Heart left ventricle (tissue), 16 donors: ENCODE data around the gene PRR16. TPM values are rescaled to one million over a fixed set of nuclear protein-coding genes. Genes with fewer than 3 reads are reported as not detected.

ENCODE experiments used
- ATAC-seq, 4 donors: fragments of 200-7000 bp; cut with Tn5 transposase; one replicate each; pipeline ENCODE4 v1.9.1; 2020 to 2022; ENCODE audit warnings: moderate library complexity in 4 of 4, mild to moderate bottlenecking in 3 of 4, moderate number of reproducible peaks in 1 of 4
- DNase-seq, 5 donors: peaks; one replicate each; pipeline ENCODE4 v3.0.0-alpha.2; 2020
- H3K27ac ChIP-seq, 12 donors: fragments of 200-600 bp; sonication (generic) in 4 of 12; one replicate each; pipeline versions ENCODE4 v1.5.0 to v1.8.0; 2016 to 2022; ENCODE audit warnings: mild to moderate bottlenecking in 2 of 12
- H3K27me3 ChIP-seq, 9 donors: fragments of 200-600 bp; sonication (generic) in 2 of 9; one replicate each; pipeline versions ENCODE4 v1.5.1 to v1.8.0; 2016 to 2022; ENCODE audit warnings: mild to moderate bottlenecking in 3 of 9
- H3K36me3 ChIP-seq, 9 donors: fragments of 200-600 bp; sonication (generic) in 2 of 9; one replicate each; pipeline versions ENCODE4 v1.5.0 to v1.8.0; 2018 to 2022; ENCODE audit warnings: mild to moderate bottlenecking in 2 of 9
- H3K4me1 ChIP-seq, 12 donors: fragments of 200-600 bp; sonication (generic) in 4 of 12; one replicate each; pipeline versions ENCODE4 v1.5.0 to v1.8.0; 2016 to 2022; ENCODE audit warnings: mild to moderate bottlenecking in 3 of 12
- H3K4me3 ChIP-seq, 12 donors: fragments of 200-600 bp; sonication (generic) in 4 of 12; one replicate each; pipeline versions ENCODE4 v1.5.0 to v1.8.0; 2017 to 2022; ENCODE audit warnings: mild to moderate bottlenecking in 9 of 12, moderate library complexity in 4 of 12
- H3K9me3 ChIP-seq, 12 donors: fragments of 200-600 bp; sonication (generic) in 4 of 12; one replicate each; pipeline versions ENCODE4 v1.5.0 to v1.8.0; 2016 to 2022; ENCODE audit warnings: mild to moderate bottlenecking in 1 of 12
- CTCF ChIP-seq, 12 donors: fragments of 200-600 bp; sonication (generic) in 4 of 12; IDR thresholded peaks; one replicate each; pipeline versions ENCODE4 v1.5.0 to v1.8.0; 2018 to 2022; ENCODE audit warnings: antibody characterized with exemption in 12 of 12, mild to moderate bottlenecking in 5 of 12
- POLR2A ChIP-seq, 2 donors: fragments of 450-650 bp; IDR thresholded peaks; one replicate each; pipeline ENCODE4 v1.6.1; 2017; ENCODE audit warnings: antibody characterized with exemption in 2 of 2, mild to moderate bottlenecking in 2 of 2, moderate library complexity in 2 of 2
- WGBS, 4 donors: extraction: QIAGEN DNeasy Blood & Tissue Kit in 2 of 4; methylation state at CpG; one replicate each; pipeline versions ENCODE4 v1.1.5 to v1.1.7; 2013 to 2018; 5-methylcytosine and 5-hydroxymethylcytosine counted together
- intact Hi-C, 10 donors: fragments of 100-400 bp; cut with DNase I; formaldehyde crosslinking; loops; one replicate each; pipeline versions ENCODE4 v1.11.1 to v1.14.2; 2022
- polyA plus RNA-seq, 2 donors: library from polyadenylated mRNA; stranded (reverse); fragments of 200-250 nt; gene quantifications; one replicate each; pipeline ENCODE4 v1.2.3, GENCODE V29; 2013
- total RNA-seq, 9 donors: library from RNA; depleted of rRNA in 2 of 9; stranded (reverse); fragments of >200 nt in 2 of 9; fragmentation: NEBNext Ultra II Directional in 3 of 9; extraction: Animal tissue kit (Norgen Biotek cat#: 25700) in 3 of 9; gene quantifications; one replicate each; pipeline versions ENCODE4 v1.1.0 to v1.2.4, GENCODE V29; 2016 to 2023
- donor health status: ischemic (EF 13 %, LVEDD 7.1; RV severe dilation, severe dysfunction).
- donor health status: healthy with polysubstance abuse.
- donor health status: DM: no; HTN: yes; CAD: no.
- donor health status: DM: no; HTN: no; CAD: no.
- donor health status: ischemic (EF 25% LVEDD 6.9; RV normal size, moderate dysfunction).
- donor health status: ischemic (EF 25% LVEDD 5.7; RV mildly dilated, moderate dysfunction).
- donor health status: healthy.
- donor health status: DM: yes; HTN: yes; CAD: no.
- donor health status: ischemic (EF 35%, LVEDD 5.7; RV mildly dilated, moderate dysfunction).
- donor health status: nonischemic (EF 11% LVEDD 7.7; RV severe dilation, severe dysfunction).
- donor health status: DM: yes; HTN: yes; CAD: no.
- donor health status: PGD.
- donor health status: ischemic (EF 29% LVEDD 5.4; RV normal size, mild dysfunction).
- donor health status: nonischemic (EF 23%, LVEDD 6.1; RV moderate dilation, normal function).

PRR16 gene
- total and polyA plus RNA-seq, 11 donors: 4.0 to 18.8 (median 8.3) TPM

- H3K36me3 ChIP-seq: no peaks in the 10 kb centered on the region
- WGBS, 4 donors: 47 to 73% (median 68%) methylated on average over 1 of the region's 1 CpG
- ATAC-seq: no peak
- H3K27me3 ChIP-seq: no peaks in the 10 kb centered on the region
- H3K27ac ChIP-seq: no peak overlapping the region
- H3K9me3 ChIP-seq: no peaks in the 10 kb centered on the region
- DNase-seq: no peak
- intact Hi-C loops: loop anchor here in 5 of 10 donors (5.0 to 10.0 kb wide), 4 partner anchors 298 to 508 kb away; no protein-coding TSS in a partner anchor
- no peak overlapping the region for H3K4me3 ChIP-seq
- no peak for TF ChIP-seq POLR2A (IDR thresholded peaks at IDR 0.05)
- no peak for TF ChIP-seq CTCF (IDR thresholded peaks at IDR 0.05)
- H3K4me1 ChIP-seq: peaks cover 0 to 17% (median 4%) of the 10 kb centered on the region in 12 donors
Measured at GRCh38 chr5:120452471-120452870, 11.6 kb upstream of the PRR16 start.

GRCh38 chr5:120454094-120454798 lies 9.9 kb upstream of the PRR16 start:
- DNase-seq: no peak
- intact Hi-C loops: loop anchor here in 5 of 10 donors (5.0 to 10.0 kb wide), 4 partner anchors 299 to 509 kb away; no protein-coding TSS in a partner anchor

GRCh38 chr5:120456006-120456405 lies 8.1 kb upstream of the PRR16 start:
- Histone ChIP-seq H3K36me3 (no peaks in the 10 kb centered on the region), H3K27me3 (no peaks in the 10 kb centered on the region), H3K27ac (peak overlapping the region in 1 of 12 donors; percentile 6), H3K4me3 (no peak overlapping the region), H3K4me1 (peaks cover 0 to 15% (median 4%) of the 10 kb centered on the region in 12 donors), H3K9me3 (no peaks in the 10 kb centered on the region)
- TF ChIP-seq CTCF (IDR thresholded peaks at IDR 0.05) (no peak), POLR2A (IDR thresholded peaks at IDR 0.05) (no peak)
- ATAC-seq (no peak), DNase-seq (no peak)
- 19 to 35% (median 29%) methylated on average over 3 of the region's 3 CpGs for WGBS, 4 donors
- intact Hi-C loops: loop anchor here in 7 of 10 donors (5.0 to 10.0 kb wide), 8 partner anchors 301 to 514 kb away; no protein-coding TSS in a partner anchor

More at GRCh38 chr5:120454094-120454798, 9.9 kb upstream of the PRR16 start:
- Histone ChIP-seq H3K4me1 (peaks cover 0 to 19% (median 4%) of the 10 kb centered on the region in 12 donors), H3K4me3 (peak overlapping the region in 1 of 12 donors; percentile 1), H3K27me3 (no peaks in the 10 kb centered on the region), H3K9me3 (no peaks in the 10 kb centered on the region), H3K27ac (peak overlapping the region; percentile 11 to 84 (median 62)), H3K36me3 (no peaks in the 10 kb centered on the region)
- WGBS, 4 donors: 11 to 14% (median 13%) methylated on average over 1 of the region's 1 CpG
- peak; percentile 77 to 88 (median 86) for ATAC-seq
- TF ChIP-seq CTCF (IDR thresholded peaks at IDR 0.05): no peak
- TF ChIP-seq POLR2A (IDR thresholded peaks at IDR 0.05): no peak

- intact Hi-C loops: loop anchor here in 8 of 10 donors (2.0 to 10.0 kb wide), 9 partner anchors 303 to 516 kb away; no protein-coding TSS in a partner anchor
- Histone ChIP-seq H3K9me3 (no peaks in the 10 kb centered on the region), H3K27me3 (no peaks in the 10 kb centered on the region), H3K27ac (peak overlapping the region in 7 of 12 donors; percentile 18 to 53 (median 39)), H3K4me3 (peak overlapping the region in 10 of 12 donors; percentile 17 to 59 (median 46)), H3K4me1 (peaks cover 0 to 17% (median 5%) of the 10 kb centered on the region in 12 donors), H3K36me3 (no peaks in the 10 kb centered on the region)
- WGBS, 4 donors: 51 to 59% (median 53%) methylated on average over 20 of the region's 20 CpGs
- peak; percentile 79 to 88 (median 84) for DNase-seq
- ATAC-seq: peak in 3 of 4 donors; percentile 77 to 80 (median 79)
- TF ChIP-seq POLR2A (IDR thresholded peaks at IDR 0.05) (no peak), CTCF (IDR thresholded peaks at IDR 0.05) (peak; percentile 63 to 89 (median 83))
Measured at GRCh38 chr5:120457839-120458507, 6.1 kb upstream of the PRR16 start.
